Kidney tubule cell (primary cell): Measurements from ENCODE around the gene APC.
A peak's percentile ranks its signal among the peaks of the same experiment; 100 is the strongest.

ENCODE experiments used
- DNase-seq: peaks from one replicate; pipeline ENCODE4 v3.0.0-alpha.2; 2018; ENCODE audit warnings: low spot score

The APC gene

GRCh38 chr5:112737463-112738190 lies at the start of gene APC:
TSS of gene APC (plus strand) at chr5:112737885. CDS start at chr5:112754891, 17,006 bp downstream.
- peak; percentile 87 for DNase-seq

- DNase-seq = peak; percentile 26
Measured at GRCh38 chr5:112689155-112689909, 48.4 kb upstream of the APC start.

GRCh38 chr5:112690605-112691338 lies 46.9 kb upstream of the APC start:
- DNase-seq = no peak

GRCh38 chr5:112691339-112691680 lies 46.4 kb upstream of the APC start:
- no peak for DNase-seq

DNA sequence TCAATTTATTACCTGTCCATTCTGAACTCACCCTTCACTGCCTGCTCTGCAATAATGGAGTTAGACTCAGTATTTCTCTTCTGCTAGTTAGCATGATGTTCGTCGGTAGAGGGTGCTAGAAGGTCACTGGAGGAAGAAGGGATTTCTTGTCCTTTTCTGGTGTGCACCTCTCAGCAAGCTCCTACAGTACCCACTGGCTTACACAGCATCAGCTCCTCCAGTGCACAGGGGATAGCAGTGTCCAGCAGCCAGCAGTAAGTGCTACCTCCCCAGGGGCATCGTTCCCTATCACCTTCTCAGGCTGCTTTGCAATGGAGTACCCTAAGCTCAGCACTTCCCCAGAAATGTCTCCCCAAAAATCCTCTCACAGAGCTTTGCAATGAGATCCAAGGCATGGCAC lies 45.9 kb upstream of the APC start:
- DNase-seq = peak; percentile 38

DNA sequence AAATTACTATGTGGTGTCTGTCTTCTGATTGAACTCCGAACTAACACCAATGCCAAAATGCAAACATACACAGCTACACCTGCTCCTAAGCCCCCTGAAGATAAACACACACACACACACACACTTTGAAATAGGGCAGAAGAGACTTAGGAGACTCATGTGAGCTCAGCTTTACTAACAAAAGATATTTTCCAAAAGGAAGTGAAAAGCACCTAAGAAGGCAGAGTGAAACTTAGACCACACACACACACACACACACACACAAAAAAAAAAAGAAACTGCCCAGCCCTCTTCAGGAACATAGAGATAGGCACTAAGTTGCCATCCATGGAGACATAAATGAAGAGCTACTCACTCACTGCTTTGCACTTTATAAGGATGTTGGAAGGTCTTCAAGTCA lies 45.2 kb upstream of the APC start:
- no peak for DNase-seq

DNA sequence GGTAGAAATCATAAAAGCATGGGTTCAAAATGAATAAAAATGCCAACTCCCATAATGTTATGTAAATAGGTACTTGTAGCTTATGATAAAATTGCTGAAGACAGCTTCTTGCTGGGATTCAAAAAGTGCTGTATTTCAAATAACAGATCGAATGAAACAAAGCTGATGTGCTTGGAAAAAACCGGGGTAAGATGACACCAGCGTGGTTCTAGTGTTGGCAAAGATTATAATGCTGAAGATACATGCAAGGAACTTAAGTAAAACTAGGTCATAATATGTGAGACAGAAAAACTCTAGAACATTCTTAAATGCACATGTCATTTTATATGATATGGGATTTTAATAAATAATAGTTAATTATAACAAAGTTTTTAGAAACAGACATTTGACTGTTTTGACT lies 44.4 kb upstream of the APC start:
- DNase-seq = no peak

DNA sequence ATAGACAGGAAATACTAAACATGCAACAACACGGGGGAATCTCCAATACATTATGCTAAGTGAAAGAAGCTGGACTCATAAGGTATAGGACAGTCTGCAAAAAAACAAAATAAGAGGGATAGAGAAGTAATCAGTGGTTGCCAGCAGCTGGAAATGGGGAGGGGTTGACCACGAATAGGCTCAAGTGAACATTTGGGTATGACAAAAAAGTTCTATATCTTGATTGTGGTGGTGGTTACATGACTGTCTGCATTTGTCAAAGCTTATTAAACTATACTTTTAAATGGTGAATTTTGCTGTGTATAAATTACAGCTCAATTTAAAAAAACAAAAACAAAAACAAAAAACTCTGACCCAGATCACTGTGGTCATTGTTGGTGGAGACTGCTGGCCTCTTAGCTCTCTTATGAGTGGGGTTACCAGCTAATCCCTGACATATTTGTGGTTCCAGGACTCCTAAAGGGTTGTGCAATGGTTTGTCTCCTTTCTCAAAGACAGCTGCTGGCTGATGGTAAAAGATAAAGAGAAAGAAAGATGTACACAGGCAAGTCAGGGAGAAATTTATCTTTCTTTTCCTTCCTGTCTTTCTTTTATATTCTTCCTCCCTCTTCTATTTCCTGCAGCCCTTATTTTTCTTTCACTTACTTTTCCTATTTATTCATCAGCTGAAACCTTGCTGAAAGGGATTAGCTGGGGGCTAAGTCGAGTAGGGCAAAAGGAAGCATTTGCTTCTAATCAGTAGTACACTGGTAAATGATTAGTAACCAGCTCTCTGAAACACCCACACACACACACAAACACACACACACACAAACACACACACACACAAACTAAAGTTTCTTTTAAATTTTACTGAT lies 42.6 kb upstream of the APC start:
- DNase-seq = peak; percentile 11

DNA sequence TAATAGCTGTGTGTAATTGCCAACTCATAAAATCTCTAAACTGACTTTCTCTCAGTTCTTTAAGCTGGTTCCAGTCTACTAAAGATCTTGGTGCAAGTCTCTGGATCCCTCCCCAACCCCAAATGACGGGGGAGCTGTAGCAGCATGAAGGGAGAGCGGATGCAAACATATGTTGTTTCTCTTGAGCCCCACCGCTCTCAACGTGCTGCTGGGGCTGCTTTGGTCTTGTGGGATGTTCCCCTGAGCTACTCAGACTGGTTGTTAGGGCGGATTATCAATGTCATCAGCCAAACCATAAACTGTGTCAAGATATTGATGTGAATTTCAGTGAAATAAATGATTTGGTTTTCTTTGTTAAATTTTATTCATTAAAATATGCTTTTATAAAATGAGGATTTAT lies 40.9 kb upstream of the APC start:
- DNase-seq = no peak

- no peak for DNase-seq
Measured at GRCh38 chr5:112697322-112697721, 40.4 kb upstream of the APC start.

DNA sequence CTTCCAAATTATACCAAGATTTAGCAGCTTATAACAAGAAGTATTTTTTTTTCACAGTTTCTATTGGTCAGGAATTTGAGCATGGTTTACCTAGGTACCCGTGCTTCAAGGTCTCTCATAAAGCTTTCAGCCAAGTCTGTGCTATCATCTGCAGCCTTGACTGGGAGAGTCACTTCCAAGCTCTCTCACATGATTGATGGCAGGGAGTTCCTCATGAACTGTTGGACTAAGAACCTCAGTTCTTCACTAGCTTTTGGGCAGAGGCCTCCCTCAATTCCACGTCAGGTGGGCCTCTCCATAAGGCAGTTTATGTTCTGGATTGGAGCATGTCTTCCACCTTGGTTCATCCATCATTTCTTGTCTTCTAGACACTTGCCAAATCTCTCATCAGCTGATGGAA lies 39.9 kb upstream of the APC start:
- no peak for DNase-seq

DNA sequence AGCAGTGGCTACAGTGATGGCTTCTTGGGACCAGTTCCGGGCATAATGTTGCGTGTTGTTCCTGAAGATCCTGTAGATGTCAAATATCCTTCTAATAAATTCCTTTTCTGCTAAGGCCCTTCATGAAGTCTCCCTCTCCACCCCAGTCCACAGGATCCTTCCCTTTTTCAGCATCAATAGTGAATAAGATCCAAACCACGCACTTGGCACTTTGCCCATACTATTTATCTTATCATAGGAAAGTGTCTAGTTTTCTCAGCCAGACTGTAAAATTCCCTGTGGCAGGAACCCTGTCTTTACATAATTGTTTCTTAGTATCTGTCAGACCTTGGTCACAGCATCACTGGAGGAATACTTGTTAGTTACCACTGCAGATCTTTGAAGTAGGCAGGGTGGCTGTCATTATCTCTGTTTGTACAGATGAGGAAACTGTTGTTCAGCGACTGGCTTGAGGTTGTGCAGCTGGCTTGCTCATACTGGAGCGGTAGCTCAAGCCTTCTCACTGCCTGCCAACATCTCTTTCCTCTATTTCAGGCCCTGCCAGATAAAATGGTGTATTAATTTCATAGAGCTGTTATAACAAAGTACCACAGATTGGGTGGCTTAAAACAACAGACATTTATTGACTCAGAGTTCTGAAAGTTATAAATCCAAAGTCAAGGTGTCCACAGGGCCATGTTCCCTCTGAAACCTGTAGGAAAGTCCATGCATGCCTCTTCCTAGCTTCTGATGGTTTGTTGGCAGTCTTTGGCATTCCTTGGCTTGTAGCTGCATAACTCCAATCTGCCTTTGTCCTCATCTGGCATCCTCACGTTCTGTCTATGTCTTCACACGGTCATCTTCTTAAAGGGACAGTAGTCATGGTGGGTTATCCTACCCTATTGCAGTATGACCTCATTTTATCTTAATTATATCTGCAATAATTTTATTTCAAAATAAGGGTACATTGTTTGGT lies 33.5 kb upstream of the APC start:
- DNase-seq = no peak

DNA sequence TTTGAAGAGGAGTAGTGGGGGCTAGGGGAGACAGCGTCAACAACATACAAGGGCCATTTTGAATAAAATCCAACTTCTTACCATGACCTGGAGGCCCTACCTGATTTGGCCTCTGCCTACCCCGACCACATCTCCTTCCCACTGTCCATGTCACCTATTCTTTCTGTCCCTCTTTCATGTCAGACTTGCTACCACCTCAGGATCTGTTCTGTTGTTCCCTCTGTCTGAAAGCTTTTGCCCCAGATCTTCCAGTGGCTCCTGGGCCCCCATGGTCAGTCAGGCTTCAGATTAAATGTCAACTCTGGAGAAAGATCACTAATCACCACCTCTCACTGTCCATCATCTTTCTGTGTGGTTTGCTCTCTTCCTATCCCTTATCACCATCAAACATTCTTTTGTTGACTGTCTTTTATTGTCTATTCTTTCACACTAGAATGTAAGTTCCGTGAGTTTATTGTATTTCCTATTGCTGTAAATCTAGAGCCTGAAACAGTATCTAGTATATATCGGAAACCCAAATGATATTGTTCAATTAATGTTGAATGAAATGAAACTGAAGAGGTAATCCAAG lies 31.2 kb upstream of the APC start:
- DNase-seq = no peak

DNA sequence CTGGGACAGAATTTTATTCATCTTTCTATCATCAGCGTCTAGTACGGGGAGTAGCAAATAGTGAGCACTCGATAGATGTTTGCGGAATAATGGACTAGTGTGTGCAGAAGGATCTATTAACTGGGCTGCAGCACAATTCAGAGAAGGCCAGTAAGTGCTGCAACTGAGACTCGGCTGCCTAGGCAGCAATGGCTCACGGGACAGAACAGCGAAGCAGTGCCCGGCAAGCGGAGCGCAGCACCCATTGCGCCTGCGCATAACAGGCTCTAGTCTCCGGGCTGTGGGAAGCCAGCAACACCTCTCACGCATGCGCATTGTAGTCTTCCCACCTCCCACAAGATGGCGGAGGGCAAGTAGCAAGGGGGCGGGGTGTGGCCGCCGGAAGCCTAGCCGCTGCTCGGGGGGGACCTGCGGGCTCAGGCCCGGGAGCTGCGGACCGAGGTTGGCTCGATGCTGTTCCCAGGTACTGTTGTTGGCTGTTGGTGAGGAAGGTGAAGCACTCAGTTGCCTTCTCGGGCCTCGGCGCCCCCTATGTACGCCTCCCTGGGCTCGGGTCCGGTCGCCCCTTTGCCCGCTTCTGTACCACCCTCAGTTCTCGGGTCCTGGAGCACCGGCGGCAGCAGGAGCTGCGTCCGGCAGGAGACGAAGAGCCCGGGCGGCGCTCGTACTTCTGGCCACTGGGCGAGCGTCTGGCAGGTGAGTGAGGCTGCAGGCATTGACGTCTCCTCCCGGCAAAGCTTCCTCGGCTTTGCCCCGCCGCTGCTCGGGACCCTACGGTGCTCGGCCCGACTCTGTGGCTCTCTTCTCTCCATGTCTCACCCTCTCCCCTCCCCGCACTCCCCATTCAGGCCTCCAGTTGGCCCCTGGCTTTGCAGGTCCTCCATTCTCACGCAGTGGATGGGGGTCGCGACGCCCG lies 30.2 kb upstream of the APC start:
- peak; percentile 99 for DNase-seq

DNA sequence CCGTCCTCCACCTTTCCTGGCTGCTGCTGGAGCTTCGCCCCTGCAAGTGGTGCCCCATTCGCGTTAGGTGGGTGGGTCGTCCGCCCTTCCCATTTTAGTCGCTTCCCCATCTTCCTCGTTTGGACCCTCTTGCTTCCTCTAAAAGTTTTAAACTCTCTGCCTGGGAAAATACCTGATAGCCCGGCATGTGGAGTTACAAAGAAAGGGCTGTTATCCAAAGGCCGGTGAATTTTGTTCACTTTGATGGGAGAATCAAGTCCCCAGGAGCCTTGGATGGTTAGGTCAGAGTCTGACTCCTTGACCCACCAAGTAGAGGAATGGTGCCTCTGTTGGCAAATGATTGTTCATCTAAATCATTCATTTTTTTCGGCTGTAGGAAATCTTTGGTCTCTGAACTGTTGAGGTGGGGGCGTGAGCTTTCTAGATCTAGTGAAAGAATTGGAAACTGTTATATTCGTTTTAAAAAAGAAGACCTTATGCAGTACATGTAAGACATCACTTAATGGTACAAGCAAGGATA lies 29.5 kb upstream of the APC start:
- peak; percentile 28 for DNase-seq

DNA sequence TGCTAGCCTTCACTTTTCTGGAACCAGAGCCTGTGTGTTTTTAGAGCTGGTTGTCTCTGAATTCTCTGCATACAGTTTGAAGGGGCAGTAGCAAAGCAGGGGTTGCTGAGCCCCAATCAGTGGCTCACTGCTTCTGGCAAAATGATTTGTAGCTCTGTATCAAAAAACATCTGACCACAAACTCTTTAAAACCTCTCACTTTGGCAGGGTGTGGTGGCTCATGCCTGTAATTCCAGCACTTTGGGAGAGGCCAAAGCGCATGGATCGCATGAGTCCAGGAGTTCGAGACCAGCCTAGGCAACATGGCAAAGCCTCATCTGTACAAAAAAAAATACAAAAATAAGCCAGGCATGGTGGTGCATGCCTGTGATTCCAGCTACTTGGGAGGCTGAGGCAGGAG lies 28.3 kb upstream of the APC start:
- DNase-seq = no peak

DNA sequence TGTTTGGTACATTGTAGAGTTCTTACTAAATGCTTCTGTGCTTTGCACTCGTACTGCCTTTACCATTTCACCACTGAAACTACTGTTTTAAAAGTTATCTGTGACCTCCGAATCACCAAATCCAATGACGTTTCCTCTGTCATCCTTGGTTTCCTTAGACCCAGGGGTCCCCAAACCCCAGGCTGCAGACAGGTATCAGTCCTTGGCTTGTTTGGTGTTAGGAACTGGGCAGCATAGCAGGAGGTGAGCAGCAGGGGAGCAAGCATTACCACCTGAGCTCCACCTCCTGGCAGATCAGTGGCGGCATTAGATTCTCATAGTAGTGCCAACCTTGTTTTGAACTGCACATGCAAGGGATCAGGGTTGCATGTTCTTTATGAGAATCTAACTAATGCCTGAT lies 26.8 kb upstream of the APC start:
- DNase-seq = no peak

- no peak for DNase-seq
Measured at GRCh38 chr5:112711436-112711835, 26.2 kb upstream of the APC start.

- no peak for DNase-seq
Measured at GRCh38 chr5:112713206-112713605, 24.5 kb upstream of the APC start.
